H9 (cell line): ENCODE measurements around the gene SRPX. TPM values are rescaled to one million over a fixed set of nuclear protein-coding genes. Genes with fewer than 3 reads are reported as not detected.

Source experiments
- DNase-seq: peaks from one replicate; pipeline ENCODE4 v3.0.0-alpha.2; 2017
- H2AFZ ChIP-seq: one replicate; pipeline ENCODE4 v1.6.1; 2013; ENCODE audit warnings: mild to moderate bottlenecking, low read length, control low read depth, moderate library complexity
- H2AK5ac ChIP-seq: 2 replicates; pipeline ENCODE4 v1.6.1; 2013; ENCODE audit warnings: low read length, control low read depth, mixed read lengths; ENCODE audit not compliant: insufficient read length
- H2BK120ac ChIP-seq: one replicate; pipeline ENCODE4 v1.6.1; 2013; ENCODE audit warnings: low read depth, mild to moderate bottlenecking, low read length, control low read depth, inconsistent platforms; ENCODE audit not compliant: poor library complexity, severe bottlenecking
- H2BK12ac ChIP-seq: 2 replicates; pipeline ENCODE4 v1.6.1; 2013; ENCODE audit warnings: low read length, control low read depth, mixed read lengths, low read depth; ENCODE audit not compliant: insufficient read length
- H2BK15ac ChIP-seq: 2 replicates; pipeline ENCODE4 v1.6.1; 2013; ENCODE audit warnings: low read depth, low read length, control low read depth
- H2BK20ac ChIP-seq: one replicate; pipeline ENCODE4 v1.6.1; 2013; ENCODE audit warnings: low read depth, mild to moderate bottlenecking, low read length, control low read depth, inconsistent platforms; ENCODE audit not compliant: poor library complexity, severe bottlenecking
- H2BK5ac ChIP-seq: 2 replicates; pipeline ENCODE4 v1.6.1; 2013; ENCODE audit warnings: low read length, control low read depth, mixed read lengths; ENCODE audit not compliant: insufficient read length
- H3K14ac ChIP-seq: 2 replicates; pipeline ENCODE4 v1.6.1; 2013; ENCODE audit warnings: low read length, control low read depth; ENCODE audit not compliant: insufficient read depth
- H3K18ac ChIP-seq: 2 replicates; pipeline ENCODE4 v1.6.1; 2013; ENCODE audit warnings: low read depth, mild to moderate bottlenecking, mixed read lengths, low read length, control low read depth; ENCODE audit not compliant: insufficient read length
- H3K23ac ChIP-seq: 2 replicates; pipeline ENCODE4 v1.6.1; 2013; ENCODE audit warnings: low read length, control low read depth, mixed read lengths, low read depth; ENCODE audit not compliant: insufficient read length
- H3K23me2 ChIP-seq: 2 replicates; pipeline ENCODE4 v1.6.1; 2013; ENCODE audit warnings: low read depth, mild to moderate bottlenecking, mixed read lengths, low read length, control low read depth; ENCODE audit not compliant: insufficient read length, poor library complexity, severe bottlenecking
- H3K27ac ChIP-seq: 2 replicates; pipeline ENCODE4 v1.5.1; 2013; ENCODE audit warnings: low read length, control low read depth, mixed read lengths, low read depth; ENCODE audit not compliant: insufficient read length
- H3K27me3 ChIP-seq: 2 replicates; pipeline ENCODE4 v1.6.1; 2013; ENCODE audit warnings: low read length, control low read depth, inconsistent platforms; ENCODE audit not compliant: insufficient read depth
- H3K4ac ChIP-seq: 2 replicates; pipeline ENCODE4 v1.6.1; 2013; ENCODE audit warnings: low read depth, mild to moderate bottlenecking, control low read depth, inconsistent platforms, low read length, moderate library complexity
- H3K4me1 ChIP-seq: 2 replicates; pipeline ENCODE4 v1.6.1; 2013; ENCODE audit warnings: low read length, control low read depth, inconsistent platforms; ENCODE audit not compliant: insufficient read depth
- H3K4me2 ChIP-seq: 2 replicates; pipeline ENCODE4 v1.6.1; 2013; ENCODE audit warnings: low read length, control low read depth, mixed read lengths; ENCODE audit not compliant: insufficient read length, insufficient read depth
- H3K56ac ChIP-seq: 2 replicates; pipeline ENCODE4 v1.6.1; 2013; ENCODE audit warnings: low read depth, mild to moderate bottlenecking, mixed read lengths, low read length, control low read depth; ENCODE audit not compliant: insufficient read length
- H3K79me1 ChIP-seq: 2 replicates; pipeline ENCODE4 v1.6.1; 2013; ENCODE audit warnings: low read depth, mild to moderate bottlenecking, moderate library complexity, low read length, control low read depth, inconsistent platforms; ENCODE audit not compliant: insufficient read depth, poor library complexity, severe bottlenecking
- H3K79me2 ChIP-seq: 2 replicates; pipeline ENCODE4 v1.6.1; 2013; ENCODE audit warnings: low read length, control low read depth, inconsistent platforms; ENCODE audit not compliant: insufficient read depth
- H3K9ac ChIP-seq: 2 replicates; pipeline ENCODE4 v1.6.1; 2013; ENCODE audit warnings: low read length, control low read depth, mixed read lengths; ENCODE audit not compliant: insufficient read length; ENCODE audit errors: extremely low read depth
- H3K9me3 ChIP-seq: one replicate; pipeline ENCODE4 v1.6.1; 2013; ENCODE audit warnings: low read depth, low read length, inconsistent platforms; ENCODE audit not compliant: control insufficient read depth
- H3T11ph ChIP-seq: one replicate; pipeline ENCODE4 v1.6.1; 2013; ENCODE audit warnings: mild to moderate bottlenecking, low read length, control low read depth, inconsistent platforms
- H4K20me1 ChIP-seq: one replicate; pipeline ENCODE4 v1.6.1; 2013; ENCODE audit not compliant: control insufficient read depth, insufficient read length, insufficient read depth
- H4K5ac ChIP-seq: 2 replicates; pipeline ENCODE4 v1.6.1; 2013; ENCODE audit warnings: low read depth, mild to moderate bottlenecking, mixed read lengths, low read length, control low read depth; ENCODE audit not compliant: insufficient read length
- H4K8ac ChIP-seq: replicated peaks from 2 replicates; pipeline ENCODE4 v1.6.1; 2013; ENCODE audit warnings: low read length, control low read depth, mixed read lengths, low read depth; ENCODE audit not compliant: insufficient read length
- H4K91ac ChIP-seq: 2 replicates; pipeline ENCODE4 v1.6.1; 2013; ENCODE audit warnings: low read depth, mild to moderate bottlenecking, moderate library complexity, mixed read lengths, low read length, control low read depth; ENCODE audit not compliant: insufficient read length
- H3K27ac Mint-ChIP-seq, 3 experiments: 2 replicates in 2 of 3; 3 replicates in 1 of 3; pipeline ENCODE4 v1.8.0; 2020 to 2021; ENCODE audit warnings: mixed read lengths in 3 of 3, mild to moderate bottlenecking in 1 of 3, moderate library complexity in 1 of 3
- H3K27me3 Mint-ChIP-seq: 2 replicates; pipeline ENCODE4 v1.8.0; 2021; ENCODE audit warnings: low read depth, mild to moderate bottlenecking, moderate library complexity, mixed read lengths
- H3K36me3 Mint-ChIP-seq, 3 experiments: 2 replicates in 2 of 3; 3 replicates in 1 of 3; pipeline ENCODE4 v1.8.0; 2020 to 2021; ENCODE audit warnings: low read depth in 3 of 3, mixed read lengths in 3 of 3; ENCODE audit not compliant: insufficient read depth in 1 of 3
- H3K4me1 Mint-ChIP-seq, 2 experiments: 2 replicates each; pipeline ENCODE4 v1.8.0; 2020; ENCODE audit warnings: mixed read lengths in 2 of 2
- H3K4me3 Mint-ChIP-seq, 2 experiments: 2 replicates in 1 of 2; 3 replicates in 1 of 2; pipeline ENCODE4 v1.8.0; 2020 to 2021; ENCODE audit warnings: mild to moderate bottlenecking in 2 of 2, mixed read lengths in 2 of 2, moderate library complexity in 1 of 2
- H3K9me3 Mint-ChIP-seq, 2 experiments: 2 replicates in 1 of 2; 3 replicates in 1 of 2; pipeline ENCODE4 v1.8.0; 2020; ENCODE audit warnings: mild to moderate bottlenecking in 2 of 2, mixed read lengths in 2 of 2, moderate library complexity in 1 of 2
- CTCF ChIP-seq: fragments of 200-600 bp; sonication (generic); conservative IDR thresholded peaks from 3 replicates; pipeline ENCODE4 v1.8.0; 2021; ENCODE audit warnings: antibody characterized with exemption, mild to moderate bottlenecking
- WGBS: extraction: QIAGEN DNeasy Blood & Tissue Kit; methylation state at CpG from one replicate; pipeline ENCODE4 v1.1.7; 2013; ENCODE audit warnings: missing lambda C conversion rate, low lambda C conversion rate, mixed read lengths; ENCODE audit not compliant: insufficient read length; ENCODE audit errors: extremely low coverage; 5-methylcytosine and 5-hydroxymethylcytosine counted together
- total RNA-seq: library from RNA; stranded (reverse); gene quantifications from 2 replicates; pipeline ENCODE4 v1.2.1, GENCODE V29; 2021

The SRPX gene
- total RNA-seq, 1 experiment from 2014 or later, result 2.8 TPM

DNA sequence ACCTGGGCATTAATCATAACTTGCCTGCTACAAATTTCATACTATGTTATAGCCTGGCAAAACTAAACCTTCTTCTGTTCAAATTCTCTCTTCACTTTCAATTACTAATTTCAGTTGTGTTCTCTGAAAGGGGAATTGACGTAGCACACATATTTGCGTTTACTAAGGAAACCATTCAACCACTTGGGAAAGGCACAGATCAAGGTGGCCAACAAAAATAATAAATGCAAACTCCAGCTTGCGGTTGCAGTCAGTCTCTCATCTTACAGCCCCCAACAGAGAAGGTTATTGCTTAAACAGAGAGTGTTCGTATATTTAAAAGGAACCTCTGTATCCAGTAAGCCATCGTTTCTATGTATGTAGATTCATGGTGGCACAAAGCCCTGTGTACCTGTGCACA is 4.0 kb downstream of the SRPX start:
- H3K27me3 ChIP-seq, result peaks cover 7% of the 10 kb centered on the region; the same call in 1 of the 2 replicates
- no peak overlapping the region for H3K4me3 Mint-ChIP-seq
- H3K4me1 Mint-ChIP-seq, result peaks cover 3 to 12% of the 10 kb centered on the region in 2 experiments; a peak in 1 of 4 replicates
- no peak overlapping the region for H3K27ac ChIP-seq
- H3K79me1 ChIP-seq, result no peaks in the 10 kb centered on the region
- H4K20me1 ChIP-seq, result no peaks in the 10 kb centered on the region
- no peak overlapping the region for H3K27ac Mint-ChIP-seq
- H2BK12ac ChIP-seq, result no peak overlapping the region
- no peak overlapping the region for H2BK5ac ChIP-seq
- no peak overlapping the region for H3K4ac ChIP-seq
- no peak overlapping the region for H3T11ph ChIP-seq
- H3K27me3 Mint-ChIP-seq, result peaks cover 38% of the 10 kb centered on the region
- H3K9ac ChIP-seq, result no peak overlapping the region
- H3K14ac ChIP-seq, result no peak overlapping the region
- no peak overlapping the region for H3K56ac ChIP-seq
- no peak overlapping the region for H3K23ac ChIP-seq
- H3K79me2 ChIP-seq, result no peaks in the 10 kb centered on the region
- no peaks in the 10 kb centered on the region for H3K9me3 ChIP-seq
- no peak for TF ChIP-seq CTCF
- no peak overlapping the region for H3K4me2 ChIP-seq
- WGBS, result no CpG with 5 or more reads among the region's 5 CpGs
- no peaks in the 10 kb centered on the region; the same call in 1 of the 2 replicates for H3K4me1 ChIP-seq
- DNase-seq, result no peak
- H3K18ac ChIP-seq, result no peak overlapping the region
- peaks cover 0 to 2% (median 0%) of the 10 kb centered on the region in 3 experiments; a peak in 3 of 7 replicates for H3K36me3 Mint-ChIP-seq
- H2AK5ac ChIP-seq, result no peak overlapping the region
- peaks cover 71 to 76% of the 10 kb centered on the region in 2 experiments for H3K9me3 Mint-ChIP-seq
- no peak overlapping the region for H2AFZ ChIP-seq
- no peak overlapping the region for H4K5ac ChIP-seq
- H4K8ac ChIP-seq, result no peak overlapping the region
- no peak overlapping the region for H4K91ac ChIP-seq
- no peak overlapping the region for H2BK20ac ChIP-seq
- no peak overlapping the region for H2BK15ac ChIP-seq
- peaks cover 10% of the 10 kb centered on the region for H3K23me2 ChIP-seq
- no peak overlapping the region for H2BK120ac ChIP-seq
